Measurements from ENCODE around the gene PANK4.

DNA sequence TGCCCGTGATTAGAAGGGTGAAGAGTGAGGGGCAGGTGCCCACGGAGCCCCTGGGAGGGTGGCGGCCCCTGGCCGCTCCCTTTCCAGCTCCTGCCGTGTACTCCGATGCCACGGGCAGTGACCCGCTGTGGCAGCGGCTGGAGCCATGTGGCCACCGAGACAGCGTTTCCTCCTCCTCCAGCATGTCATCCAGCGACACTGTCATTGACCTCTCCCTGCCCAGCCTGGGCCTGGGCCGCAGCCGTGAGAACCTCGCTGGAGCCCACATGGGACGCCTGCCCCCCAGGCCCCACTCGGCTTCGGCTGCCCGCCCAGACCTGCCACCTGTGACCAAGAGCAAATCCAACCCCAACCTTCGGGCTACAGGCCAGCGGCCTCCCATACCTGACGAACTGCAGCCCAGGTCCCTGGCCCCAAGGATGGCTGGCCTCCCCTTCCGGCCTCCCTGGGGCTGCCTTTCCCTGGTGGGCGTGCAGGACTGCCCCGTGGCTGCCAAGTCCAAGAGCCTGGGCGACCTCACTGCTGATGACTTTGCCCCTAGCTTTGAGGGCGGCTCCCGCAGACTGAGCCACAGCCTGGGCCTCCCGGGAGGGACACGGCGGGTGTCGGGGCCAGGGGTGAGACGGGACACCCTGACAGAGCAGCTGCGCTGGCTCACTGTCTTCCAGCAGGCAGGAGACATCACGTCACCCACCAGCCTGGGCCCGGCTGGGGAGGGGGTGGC is 22.0 kb downstream of the PANK4 start:
- no peak for TF ChIP-seq EZH2 (IDR thresholded peaks at IDR 0.05; ENCODE audit: borderline replicate concordance)
- TF ChIP-seq, protein P1, sequence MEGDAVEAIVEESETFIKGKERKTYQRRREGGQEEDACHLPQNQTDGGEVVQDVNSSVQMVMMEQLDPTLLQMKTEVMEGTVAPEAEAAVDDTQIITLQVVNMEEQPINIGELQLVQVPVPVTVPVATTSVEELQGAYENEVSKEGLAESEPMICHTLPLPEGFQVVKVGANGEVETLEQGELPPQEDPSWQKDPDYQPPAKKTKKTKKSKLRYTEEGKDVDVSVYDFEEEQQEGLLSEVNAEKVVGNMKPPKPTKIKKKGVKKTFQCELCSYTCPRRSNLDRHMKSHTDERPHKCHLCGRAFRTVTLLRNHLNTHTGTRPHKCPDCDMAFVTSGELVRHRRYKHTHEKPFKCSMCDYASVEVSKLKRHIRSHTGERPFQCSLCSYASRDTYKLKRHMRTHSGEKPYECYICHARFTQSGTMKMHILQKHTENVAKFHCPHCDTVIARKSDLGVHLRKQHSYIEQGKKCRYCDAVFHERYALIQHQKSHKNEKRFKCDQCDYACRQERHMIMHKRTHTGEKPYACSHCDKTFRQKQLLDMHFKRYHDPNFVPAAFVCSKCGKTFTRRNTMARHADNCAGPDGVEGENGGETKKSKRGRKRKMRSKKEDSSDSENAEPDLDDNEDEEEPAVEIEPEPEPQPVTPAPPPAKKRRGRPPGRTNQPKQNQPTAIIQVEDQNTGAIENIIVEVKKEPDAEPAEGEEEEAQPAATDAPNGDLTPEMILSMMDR (IDR thresholded peaks at IDR 0.05; ENCODE audit: poor library complexity): no peak
